Measurements from ENCODE around the gene DLX2. TPM values are rescaled to one million over a fixed set of nuclear protein-coding genes. Genes with fewer than 3 reads are reported as not detected.

DLX2 gene
- total RNA-seq, 1 experiment from 2014 or later, result 0.82 TPM

Other genes starting within 250 kb of the DLX2 start
- 5.0 and 5.3 TPM in 2 replicates for gene SLC25A12, start 208.7 kb downstream of the DLX2 start, total RNA-seq (2022)
- 72.0 and 74.3 TPM in 2 replicates for gene HAT1, start 180.4 kb downstream of the DLX2 start, total RNA-seq (2022)
- 8.5 and 10.4 TPM in 2 replicates for gene METAP1D, start 102.9 kb downstream of the DLX2 start, total RNA-seq (2022)
- gene DLX1, start 17.4 kb downstream of the DLX2 start, total RNA-seq (2022), result 1.2 TPM in 2 replicates